GM21825 (cell line): ENCODE results near the gene NEK11.
"Not testable (repeated sequence)": the region's sequence is repeated elsewhere in the genome, so short reads cannot be mapped to it uniquely, and the experiment has no call there.

Experiments
- ATAC-seq: cut with Tn5 transposase; IDR thresholded peaks from one replicate; pipeline ENCODE4 v1.9.1; 2021; ENCODE audit warnings: mild to moderate bottlenecking, moderate library complexity; ENCODE audit not compliant: unreplicated experiment

The NEK11 gene

GRCh38 chr3:131036986-131037385, 10.3 kb downstream of the NEK11 start:
- no peak for ATAC-seq

- ATAC-seq: no peak
Measured at GRCh38 chr3:131038326-131038725, 11.6 kb downstream of the NEK11 start.

DNA sequence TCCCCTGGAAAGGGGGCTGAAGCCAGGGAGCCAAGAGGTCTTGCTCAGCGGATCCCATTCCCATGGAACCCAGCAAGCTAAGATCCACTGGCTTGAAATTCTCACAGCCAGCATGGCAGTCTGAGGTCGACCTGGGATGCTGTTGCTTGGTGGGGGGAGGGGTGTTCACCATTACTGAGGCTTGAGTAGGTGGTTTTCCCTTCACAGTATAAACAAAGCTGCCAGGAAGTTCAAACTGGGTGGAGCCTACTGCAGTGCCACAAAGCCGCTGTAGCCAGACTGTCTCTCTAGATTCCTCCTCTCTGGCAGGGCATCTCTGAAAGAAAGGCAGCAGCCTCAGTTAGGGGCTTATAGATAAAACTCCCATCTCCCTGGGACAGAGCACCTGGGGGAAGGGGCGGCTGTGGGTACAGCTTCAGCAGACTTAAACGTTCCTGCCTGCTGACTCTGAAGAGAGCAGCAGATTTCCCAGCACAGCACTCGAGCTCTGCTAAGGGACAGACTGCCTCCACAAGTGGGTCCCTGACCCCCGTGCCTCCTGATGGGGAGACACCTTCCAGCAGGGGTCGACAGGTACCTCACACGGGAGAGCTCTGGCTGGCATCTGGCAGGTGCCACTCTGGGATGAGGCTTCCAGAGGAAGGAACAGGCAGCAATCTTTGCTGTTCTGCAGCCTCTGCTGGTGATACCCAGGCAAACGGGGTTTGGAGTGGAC, 15.8 kb downstream of the NEK11 start:
- ATAC-seq: not testable (repeated sequence)

DNA sequence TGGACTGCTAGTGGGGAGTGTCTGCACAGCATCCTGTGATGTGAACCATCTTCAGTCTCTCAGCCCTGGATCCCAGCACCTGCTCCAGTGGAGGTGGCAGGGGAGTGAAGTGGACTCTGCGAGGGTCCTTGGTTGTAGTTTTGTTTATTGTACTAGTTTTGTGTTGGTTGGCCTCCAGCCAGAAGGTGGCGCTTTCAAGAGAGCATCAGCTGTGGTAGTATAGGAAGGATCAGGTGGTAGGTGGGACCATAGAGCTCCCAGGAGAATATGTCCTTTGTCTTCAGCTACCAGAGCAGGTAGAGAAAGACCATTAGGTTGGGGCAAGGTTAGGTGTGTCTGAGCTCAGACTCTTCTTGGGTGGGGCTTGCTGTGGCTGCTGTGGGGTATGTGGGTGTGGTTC, 20.9 kb downstream of the NEK11 start:
- no peak for ATAC-seq

DNA sequence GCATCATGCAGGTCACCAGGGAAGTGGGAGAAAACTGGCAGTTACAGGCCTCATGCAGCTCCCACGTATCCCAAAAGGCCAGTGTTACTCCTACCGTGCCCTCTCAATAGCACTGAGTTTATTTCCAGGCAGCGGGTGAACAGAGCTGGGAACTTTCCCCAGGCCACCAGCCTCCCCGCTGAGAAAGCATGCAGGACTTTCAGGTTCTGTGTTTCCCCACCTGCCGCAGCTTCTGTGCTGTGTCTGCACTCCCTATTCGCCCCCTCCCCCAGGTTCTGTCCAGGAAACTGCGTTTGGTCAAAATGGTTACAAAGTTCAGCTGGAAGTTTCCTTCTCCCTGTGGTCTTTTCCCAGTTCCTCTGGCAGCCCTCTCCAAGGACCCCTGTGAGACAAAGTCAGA, 21.4 kb downstream of the NEK11 start:
- ATAC-seq: no peak

DNA sequence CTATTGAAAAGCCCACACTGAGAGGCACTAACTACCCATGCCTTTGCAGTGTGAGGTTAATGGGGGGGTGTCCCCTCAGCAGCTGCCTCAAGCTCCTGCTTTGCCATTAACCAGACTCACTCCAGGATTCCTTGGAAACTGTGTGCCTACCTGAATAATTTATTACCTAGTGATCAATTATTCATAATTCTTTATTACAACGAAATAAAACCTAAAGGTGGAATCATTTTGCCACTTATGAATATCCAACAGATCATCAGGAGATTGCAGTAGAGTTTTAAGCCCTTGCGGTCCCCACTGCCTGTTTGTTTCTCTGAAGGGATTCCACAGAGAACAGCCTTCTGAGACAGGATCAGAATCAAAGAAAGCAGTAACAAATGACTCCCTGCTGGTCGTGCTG, 23.3 kb downstream of the NEK11 start:
- no peak for ATAC-seq

DNA sequence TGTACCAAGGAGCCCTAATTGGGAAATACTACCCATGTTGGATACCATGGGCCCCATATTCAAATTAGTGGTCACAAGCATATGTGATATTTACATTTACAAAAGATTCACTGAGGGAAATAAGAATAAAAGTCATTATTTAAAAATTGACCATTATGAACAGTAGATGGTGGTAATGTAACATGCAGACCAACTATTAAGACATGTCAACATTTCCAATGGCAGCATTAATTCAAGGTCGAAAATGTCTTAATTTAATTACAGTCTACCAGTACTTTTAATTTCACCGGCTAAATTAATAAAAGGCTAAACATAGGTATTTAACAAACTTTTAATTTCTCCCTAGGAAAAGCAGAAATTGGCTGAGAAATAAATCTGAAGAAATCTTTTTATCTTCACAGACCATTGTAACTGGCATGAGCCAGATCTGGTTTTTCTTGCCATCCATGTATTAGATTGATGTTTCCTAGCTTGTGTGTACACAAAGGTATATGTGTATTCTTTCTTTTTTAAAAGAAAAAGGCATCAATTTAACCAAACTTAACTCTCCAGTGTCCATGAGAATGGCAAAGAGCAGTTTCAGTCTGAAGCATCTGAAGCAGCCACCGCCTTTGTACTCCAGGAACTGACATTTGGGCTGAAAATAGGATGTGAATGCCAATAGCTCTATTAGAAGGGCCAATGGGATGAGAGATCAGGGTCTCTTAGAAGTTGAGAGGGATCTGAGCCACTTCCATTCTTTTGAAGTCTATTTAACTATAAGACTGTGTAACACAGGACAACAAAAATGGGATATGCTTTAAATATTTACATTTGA, 26.6 kb downstream of the NEK11 start:
- no peak for ATAC-seq

DNA sequence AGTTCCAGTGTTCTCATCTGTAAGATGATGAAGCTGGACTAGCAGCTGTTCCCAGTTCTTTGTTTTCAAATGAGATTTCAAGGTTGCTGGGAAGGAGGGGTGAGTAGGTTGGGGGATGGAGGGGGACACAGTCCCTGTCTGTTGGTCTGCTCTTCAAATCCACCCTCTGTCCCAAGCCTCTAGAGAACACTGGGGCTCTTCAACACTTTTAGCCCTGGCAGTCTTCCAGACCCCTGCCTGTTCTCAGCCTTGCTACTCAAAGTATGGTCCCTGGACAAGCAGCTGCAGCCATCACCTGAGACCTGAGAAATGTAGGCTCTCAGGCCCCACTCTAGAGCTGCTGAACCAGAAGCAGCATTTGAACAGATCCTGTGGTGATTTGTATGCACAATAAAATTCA, 41.3 kb downstream of the NEK11 start:
- no peak for ATAC-seq

DNA sequence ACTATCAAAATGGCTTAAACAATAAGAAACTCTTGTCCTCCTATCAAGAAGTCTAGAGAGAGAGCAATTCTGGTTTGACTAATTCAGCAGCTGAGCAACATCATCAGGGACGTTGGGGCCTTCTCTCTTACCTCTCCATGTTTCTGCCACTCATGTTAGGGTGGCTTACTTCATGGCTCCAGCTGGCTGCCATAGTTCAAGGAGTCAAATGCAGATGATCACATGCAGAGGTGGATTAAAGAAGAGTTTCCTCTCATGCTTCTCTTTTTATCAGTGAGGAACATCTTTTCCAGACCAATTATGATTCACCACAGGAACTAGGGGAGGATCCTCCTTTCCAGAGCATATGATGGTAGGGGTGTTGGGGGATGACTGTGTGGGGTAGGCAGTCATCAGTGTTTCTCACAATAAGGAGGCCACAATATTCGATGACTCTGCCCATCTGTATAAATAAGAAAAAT, 45.5 kb downstream of the NEK11 start:
- ATAC-seq: no peak

DNA sequence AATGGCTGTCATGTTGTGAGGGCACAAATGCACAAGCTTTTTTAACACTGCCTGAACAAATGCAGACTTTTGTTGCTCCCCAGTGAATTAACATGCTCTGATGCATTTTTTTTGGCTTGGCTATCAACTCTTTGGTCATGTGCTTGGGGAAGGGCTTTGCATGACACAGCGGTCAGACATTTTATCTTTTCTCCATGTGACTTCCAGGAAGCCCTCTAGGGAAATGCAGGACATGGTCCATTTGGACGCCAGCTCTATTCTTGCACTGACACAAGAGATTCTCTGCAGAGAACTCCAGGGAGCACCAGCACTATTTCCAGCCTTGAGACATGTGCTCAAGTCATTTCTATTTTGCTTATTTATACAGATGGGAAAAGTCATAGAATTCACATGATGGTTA, 46.2 kb downstream of the NEK11 start:
- no peak for ATAC-seq

DNA sequence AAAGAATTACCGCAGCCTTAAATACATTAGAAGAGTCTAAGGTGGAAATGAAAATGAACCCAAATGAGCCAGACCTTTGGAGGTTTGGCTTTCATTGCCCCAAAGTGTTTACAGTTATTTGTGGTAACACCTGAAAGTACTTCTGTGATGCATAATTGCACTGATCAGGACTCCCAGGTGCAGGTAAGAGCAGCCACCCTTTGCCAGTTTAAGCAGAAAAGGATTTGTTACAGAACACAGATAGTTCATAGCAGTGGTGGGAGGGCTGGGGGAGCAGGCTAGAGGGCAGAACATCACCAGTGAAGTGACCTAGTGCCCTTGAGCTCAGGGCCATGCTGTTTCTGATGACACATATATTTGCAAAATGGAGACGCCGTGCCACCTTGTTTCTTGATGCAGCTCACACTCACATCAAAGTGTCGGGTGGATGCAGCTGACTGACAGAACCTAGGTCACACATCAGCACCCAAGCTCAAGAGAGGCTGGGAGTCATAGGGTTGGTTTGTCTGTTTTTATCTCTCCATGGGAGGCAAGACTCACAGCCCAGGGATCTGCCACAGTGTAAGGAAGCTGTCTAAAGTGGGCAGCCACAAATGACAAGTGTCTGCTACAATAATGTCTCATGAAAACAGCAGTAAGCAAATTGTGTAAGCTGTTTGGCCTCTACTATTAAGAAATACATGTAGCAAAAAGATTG, 49.1 kb downstream of the NEK11 start:
- ATAC-seq: no peak

GRCh38 chr3:131077904-131078303, 51.2 kb downstream of the NEK11 start:
- ATAC-seq: no peak

DNA sequence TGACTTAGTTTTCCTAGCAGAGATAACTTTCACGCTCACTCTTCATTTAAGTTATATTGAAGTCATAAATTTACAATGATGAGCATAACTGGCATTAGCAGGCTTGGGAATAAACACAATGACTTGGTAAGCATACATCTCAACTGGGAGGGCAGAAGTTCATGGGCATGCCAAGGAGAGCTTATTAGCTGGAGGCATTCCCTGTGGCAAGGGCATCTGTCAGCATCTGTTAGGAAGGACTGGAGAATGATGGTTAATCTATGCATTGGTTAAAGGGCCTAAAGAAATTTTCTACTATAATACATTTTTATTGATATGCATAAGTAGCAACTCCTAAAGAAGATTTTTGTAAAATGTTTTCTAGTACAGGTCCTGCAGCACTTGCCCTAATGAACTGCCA, 52.4 kb downstream of the NEK11 start:
- ATAC-seq: no peak

DNA sequence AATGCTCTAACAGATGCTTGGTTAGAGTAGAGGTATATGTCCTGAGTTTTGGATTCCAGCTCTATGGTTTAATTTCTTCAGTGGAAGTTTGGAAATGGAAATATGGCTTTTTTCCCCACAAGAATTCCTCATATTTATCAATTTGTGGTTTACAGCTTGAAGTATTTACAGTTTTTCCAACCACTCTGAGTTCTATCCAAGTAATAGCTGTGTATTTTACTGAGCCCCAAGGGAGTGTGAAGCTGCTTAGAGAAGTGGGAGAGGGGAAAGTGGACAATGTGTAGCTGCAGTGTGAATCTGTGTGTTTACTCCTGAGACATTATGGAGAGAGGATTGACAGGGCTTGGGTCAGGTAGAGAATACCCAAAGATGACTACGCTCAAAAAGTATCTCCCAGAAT, 54.5 kb downstream of the NEK11 start:
- ATAC-seq: no peak

- ATAC-seq: no peak
Measured at GRCh38 chr3:131082246-131082645, 55.6 kb downstream of the NEK11 start.

DNA sequence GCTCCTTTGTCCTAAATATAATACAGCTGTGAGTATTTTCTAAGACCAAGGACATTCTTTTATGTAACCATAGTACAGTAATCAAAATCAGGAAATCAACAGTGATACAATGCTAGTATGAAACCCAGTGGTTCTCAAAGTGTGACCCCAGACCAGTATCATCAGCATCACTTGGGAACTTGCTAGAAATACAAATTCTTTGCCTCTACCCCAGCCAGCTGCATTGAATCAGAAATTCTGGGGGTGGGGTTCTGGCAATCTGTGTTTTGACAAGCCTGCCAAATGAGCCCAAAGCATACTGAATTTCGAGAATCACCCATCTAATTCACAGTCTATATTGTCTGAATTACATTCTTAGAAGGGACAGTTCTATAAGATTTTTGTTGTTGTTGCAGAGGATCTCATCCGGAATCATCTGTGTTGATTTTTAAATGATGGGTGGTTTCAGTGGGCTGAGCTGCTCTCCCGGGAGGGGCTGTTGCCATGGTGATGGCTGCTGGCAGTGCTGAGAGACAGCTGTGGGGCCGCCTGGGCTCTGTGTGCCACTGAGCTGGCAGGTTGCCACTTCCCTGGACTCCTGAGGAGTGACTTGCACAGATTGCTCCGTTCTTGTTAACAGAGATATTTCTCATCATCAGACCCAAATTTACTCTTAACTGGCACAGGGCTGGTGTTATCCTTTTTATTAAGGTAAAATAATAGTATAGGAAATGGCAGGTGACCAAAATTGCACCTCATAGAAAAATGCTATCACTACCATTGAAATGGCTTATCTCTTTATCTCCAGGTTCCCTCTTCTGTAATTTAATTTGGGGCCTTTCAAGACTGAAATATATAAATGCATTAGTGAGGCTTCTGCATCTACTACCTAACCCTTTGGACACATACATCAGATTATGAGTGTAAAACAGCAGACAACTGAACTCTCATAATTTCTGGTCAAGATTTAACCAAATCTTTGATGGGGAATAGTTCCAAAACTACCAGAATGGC, 56.5 kb downstream of the NEK11 start:
- ATAC-seq: no peak

- ATAC-seq: no peak
Measured at GRCh38 chr3:131091768-131092167, 65.1 kb downstream of the NEK11 start.

DNA sequence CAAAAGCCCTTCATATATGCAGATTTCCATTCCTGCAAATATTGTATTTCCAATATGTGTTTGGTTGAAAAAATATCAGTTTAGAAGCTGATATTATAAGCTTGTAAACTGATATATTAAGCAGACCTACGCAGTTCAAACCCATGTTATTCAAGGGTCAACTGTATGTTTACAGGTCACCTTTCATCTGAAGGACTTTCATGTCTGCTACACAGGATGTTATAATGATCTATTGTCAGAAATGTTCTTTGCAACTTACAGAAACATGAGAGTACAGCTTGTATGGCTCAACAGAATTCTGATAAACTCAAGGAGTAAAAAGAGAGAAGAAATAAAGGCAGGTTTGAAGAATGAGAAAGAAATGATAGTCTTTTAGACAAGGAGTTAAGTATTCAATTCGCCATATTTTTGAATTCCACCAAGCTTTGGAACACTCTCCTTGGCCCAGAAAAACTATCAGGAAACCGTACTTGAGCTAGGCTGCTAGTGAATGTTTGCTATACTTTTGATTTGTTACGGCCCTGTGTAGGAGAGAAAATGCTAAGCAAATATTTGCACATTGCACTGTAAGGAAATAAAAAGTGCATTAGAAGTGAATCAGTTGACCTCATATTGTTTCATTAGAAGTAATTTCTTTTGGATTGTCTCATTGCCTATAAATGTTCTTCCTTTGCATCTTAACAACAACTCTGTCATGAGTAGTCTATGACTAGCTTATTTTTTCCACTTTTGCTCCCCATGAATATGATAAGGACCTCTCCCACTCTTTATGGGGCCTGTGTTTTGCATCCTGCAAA, 81.2 kb downstream of the NEK11 start:
- ATAC-seq: no peak

GRCh38 chr3:131109156-131109555, 82.5 kb downstream of the NEK11 start:
- ATAC-seq: no peak

- no peak for ATAC-seq
Measured at GRCh38 chr3:131110087-131110486, 83.4 kb downstream of the NEK11 start.
